HG03469 (cell line): ENCODE measurements around the gene NAP1L3.

ENCODE experiments used
- ATAC-seq: cut with Tn5 transposase; IDR thresholded peaks from one replicate; pipeline ENCODE4 v1.9.1; 2021; ENCODE audit warnings: mild to moderate bottlenecking, moderate library complexity, moderate number of reproducible peaks; ENCODE audit not compliant: unreplicated experiment

NAP1L3 gene

GRCh38 chrX:93673056-93673868, at the start of gene NAP1L3:
Gene NAP1L3, minus strand, starts transcription at chrX:93673578. Its CDS starts 274 bp downstream, at chrX:93673304.
- ATAC-seq, result no peak

- ATAC-seq, result no peak
Measured at GRCh38 chrX:93711076-93711475, 37.7 kb upstream of the NAP1L3 start.

GRCh38 chrX:93703701-93704100, 30.3 kb upstream of the NAP1L3 start:
- no peak for ATAC-seq

- ATAC-seq, result no peak
Measured at GRCh38 chrX:93695981-93696380, 22.6 kb upstream of the NAP1L3 start.

- no peak for ATAC-seq
Measured at GRCh38 chrX:93673869-93674271, 492 bp upstream of the NAP1L3 start, which contains the start of gene FAM133A. Gene FAM133A, plus strand, starts transcription at chrX:93674206. Its CDS starts 35,214 bp downstream, at chrX:93709420.

- ATAC-seq, result no peak
Measured at GRCh38 chrX:93660575-93660974, 12.8 kb downstream of the NAP1L3 start.

- ATAC-seq, result no peak
Measured at GRCh38 chrX:93649381-93649780, 24.0 kb downstream of the NAP1L3 start.

- no peak for ATAC-seq
Measured at GRCh38 chrX:93637591-93637990, 35.8 kb downstream of the NAP1L3 start.
